Measurements from ENCODE around the gene CORO6.

Gene CORO6

GRCh38 chr17:29573871-29574731 is 48.6 kb downstream of the CORO6 start:
- H2BK12ac ChIP-seq (ENCODE audit: low read length), result no peak overlapping the region
- H3K4me1 ChIP-seq (ENCODE audit: control insufficient read depth in 2 of 2, insufficient read depth in 1 of 2, low read depth in 1 of 2, low read length in 2 of 2), result peaks cover 3 to 12% of the 10 kb centered on the region in 2 donors
- H3K4me3 ChIP-seq (ENCODE audit: low read length in 2 of 2), result no peak overlapping the region
- no peak overlapping the region for H4K8ac ChIP-seq (ENCODE audit: low read depth, low read length)
- H3K27me3 ChIP-seq (ENCODE audit: control insufficient read depth in 3 of 3, insufficient read depth in 3 of 3, low read depth in 1 of 3, low read length in 3 of 3), result no peaks in the 10 kb centered on the region
- no peak overlapping the region for H4K91ac ChIP-seq (ENCODE audit: low read depth, low read length, poor library complexity)
- H3K4me2 ChIP-seq (ENCODE audit: insufficient read depth, low read length, poor library complexity, severe bottlenecking), result no peak overlapping the region
- H3K27ac ChIP-seq (replicated peaks; ENCODE audit: low read length), result no peak overlapping the region
- no peak overlapping the region for H2AFZ ChIP-seq (ENCODE audit: low read length)
- no peak overlapping the region for H2BK15ac ChIP-seq (ENCODE audit: low read length)
- H3K18ac ChIP-seq (ENCODE audit: low read length), result no peak overlapping the region
- peak overlapping the region; percentile 43 for H3K23ac ChIP-seq (ENCODE audit: low read depth, low read length, poor library complexity)
- H3K4ac ChIP-seq (ENCODE audit: low read length), result no peak overlapping the region
- no CpG with 5 or more reads among the region's 14 CpGs for WGBS, 2 donors (ENCODE audit: extremely low coverage in 2 of 2, insufficient read length in 2 of 2, insufficient replicate concordance in 1 of 2)
- H3K79me1 ChIP-seq (ENCODE audit: low read depth, low read length), result peaks cover 10% of the 10 kb centered on the region
- H3K9me3 ChIP-seq (replicated peaks in 1 of 2; ENCODE audit: control insufficient read depth in 2 of 2, insufficient read depth in 1 of 2, low read depth in 1 of 2, low read length in 2 of 2), result no peaks in the 10 kb centered on the region
- no peak for DNase-seq (ENCODE audit: low spot score)
- H2AK5ac ChIP-seq (ENCODE audit: low read depth, low read length), result no peak overlapping the region
- H3K14ac ChIP-seq (ENCODE audit: low read length), result no peak overlapping the region
- peaks cover 58 to 86% of the 10 kb centered on the region in 2 donors for H3K36me3 ChIP-seq (replicated peaks in 1 of 2; ENCODE audit: control insufficient read depth in 2 of 2, insufficient read depth in 2 of 2, low read length in 2 of 2)
- no peak overlapping the region for H3K9ac ChIP-seq (ENCODE audit: low read depth, low read length, poor library complexity)
- H2BK120ac ChIP-seq (ENCODE audit: low read depth, low read length), result no peak overlapping the region
- H2BK5ac ChIP-seq (ENCODE audit: low read length), result no peak overlapping the region

GRCh38 chr17:29573558-29573869 is 49.2 kb downstream of the CORO6 start:
- H3K36me3 ChIP-seq (replicated peaks in 1 of 2; ENCODE audit: control insufficient read depth in 2 of 2, insufficient read depth in 2 of 2, low read length in 2 of 2), result peaks cover 54 to 80% of the 10 kb centered on the region in 2 donors
- no peak overlapping the region for H4K91ac ChIP-seq (ENCODE audit: low read depth, low read length, poor library complexity)
- no peak overlapping the region for H2AK5ac ChIP-seq (ENCODE audit: low read depth, low read length)
- no peak overlapping the region for H3K4me3 ChIP-seq (ENCODE audit: low read length in 2 of 2)
- no CpG with 5 or more reads among the region's 6 CpGs for WGBS, 2 donors (ENCODE audit: extremely low coverage in 2 of 2, insufficient read length in 2 of 2, insufficient replicate concordance in 1 of 2)
- no peak overlapping the region for H3K23ac ChIP-seq (ENCODE audit: low read depth, low read length, poor library complexity)
- no peak overlapping the region for H2BK15ac ChIP-seq (ENCODE audit: low read length)
- no peak overlapping the region for H3K9ac ChIP-seq (ENCODE audit: low read depth, low read length, poor library complexity)
- no peak overlapping the region for H3K4me2 ChIP-seq (ENCODE audit: insufficient read depth, low read length, poor library complexity, severe bottlenecking)
- no peak overlapping the region for H3K27ac ChIP-seq (replicated peaks; ENCODE audit: low read length)
- no peak overlapping the region for H2BK12ac ChIP-seq (ENCODE audit: low read length)
- no peak overlapping the region for H2BK120ac ChIP-seq (ENCODE audit: low read depth, low read length)
- no peak for DNase-seq (ENCODE audit: low spot score)
- H3K4me1 ChIP-seq (ENCODE audit: control insufficient read depth in 2 of 2, insufficient read depth in 1 of 2, low read depth in 1 of 2, low read length in 2 of 2), result peaks cover 4 to 13% of the 10 kb centered on the region in 2 donors
- H3K79me1 ChIP-seq (ENCODE audit: low read depth, low read length), result peaks cover 10% of the 10 kb centered on the region
- no peaks in the 10 kb centered on the region for H3K9me3 ChIP-seq (replicated peaks in 1 of 2; ENCODE audit: control insufficient read depth in 2 of 2, insufficient read depth in 1 of 2, low read depth in 1 of 2, low read length in 2 of 2)
- H4K8ac ChIP-seq (ENCODE audit: low read depth, low read length), result no peak overlapping the region
- H3K27me3 ChIP-seq (ENCODE audit: control insufficient read depth in 3 of 3, insufficient read depth in 3 of 3, low read depth in 1 of 3, low read length in 3 of 3), result no peaks in the 10 kb centered on the region
- H2BK5ac ChIP-seq (ENCODE audit: low read length), result no peak overlapping the region
- no peak overlapping the region for H3K18ac ChIP-seq (ENCODE audit: low read length)
- H3K14ac ChIP-seq (ENCODE audit: low read length), result no peak overlapping the region
- H3K4ac ChIP-seq (ENCODE audit: low read length), result peak overlapping the region; percentile 56
- no peak overlapping the region for H2AFZ ChIP-seq (ENCODE audit: low read length)

- Histone ChIP-seq H3K9me3 (replicated peaks in 1 of 2; ENCODE audit: control insufficient read depth in 2 of 2, insufficient read depth in 1 of 2, low read depth in 1 of 2, low read length in 2 of 2) (no peaks in the 10 kb centered on the region), H2AFZ (ENCODE audit: low read length) (no peak overlapping the region), H3K9ac (ENCODE audit: low read depth, low read length, poor library complexity) (no peak overlapping the region), H3K14ac (ENCODE audit: low read length) (peak overlapping the region; percentile 56), H3K4ac (ENCODE audit: low read length) (peak overlapping the region; percentile 56), H4K8ac (ENCODE audit: low read depth, low read length) (no peak overlapping the region), H2AK5ac (ENCODE audit: low read depth, low read length) (peak overlapping the region; percentile 100), H2BK12ac (ENCODE audit: low read length) (no peak overlapping the region), H3K23ac (ENCODE audit: low read depth, low read length, poor library complexity) (peak overlapping the region; percentile 73), H3K27ac (replicated peaks; ENCODE audit: low read length) (no peak overlapping the region), H2BK120ac (ENCODE audit: low read depth, low read length) (no peak overlapping the region), H2BK15ac (ENCODE audit: low read length) (no peak overlapping the region), H3K36me3 (replicated peaks in 1 of 2; ENCODE audit: control insufficient read depth in 2 of 2, insufficient read depth in 2 of 2, low read length in 2 of 2) (peaks cover 48 to 74% of the 10 kb centered on the region in 2 donors), H3K79me1 (ENCODE audit: low read depth, low read length) (peaks cover 10% of the 10 kb centered on the region), H3K27me3 (ENCODE audit: control insufficient read depth in 3 of 3, insufficient read depth in 3 of 3, low read depth in 1 of 3, low read length in 3 of 3) (no peaks in the 10 kb centered on the region), H3K4me1 (ENCODE audit: control insufficient read depth in 2 of 2, insufficient read depth in 1 of 2, low read depth in 1 of 2, low read length in 2 of 2) (peaks cover 4 to 13% of the 10 kb centered on the region in 2 donors), H4K91ac (ENCODE audit: low read depth, low read length, poor library complexity) (no peak overlapping the region), H3K18ac (ENCODE audit: low read length) (peak overlapping the region; percentile 76), H2BK5ac (ENCODE audit: low read length) (no peak overlapping the region), H3K4me2 (ENCODE audit: insufficient read depth, low read length, poor library complexity, severe bottlenecking) (peak overlapping the region; percentile 49), H3K4me3 (ENCODE audit: low read length in 2 of 2) (no peak overlapping the region)
- no CpG with 5 or more reads among the region's 62 CpGs for WGBS, 2 donors (ENCODE audit: extremely low coverage in 2 of 2, insufficient read length in 2 of 2, insufficient replicate concordance in 1 of 2)
- peak; percentile 54 for DNase-seq (ENCODE audit: low spot score)
Observed at GRCh38 chr17:29572691-29573557, 49.8 kb downstream of the CORO6 start.
